Effector CD8-positive, alpha-beta T cell (primary cell): ENCODE results near the gene PIGB.
"Not testable (repeated sequence)": the region's sequence is repeated elsewhere in the genome, so short reads cannot be mapped to it uniquely, and the experiment has no call there.

Experiments used
- DNase-seq: peaks from one replicate; lab custom pipeline; 2025; lab: John Stamatoyannopoulos, UW

The PIGB gene

GRCh38 chr15:55297315-55297714 lies 21.7 kb upstream of the PIGB start:
- DNase-seq, result no peak

- DNase-seq, result not testable (repeated sequence)
These were observed 16.2 kb upstream of the PIGB start for GRCh38 chr15:55302801-55303200.

GRCh38 chr15:55319537-55320237 lies 665 bp downstream of the PIGB start:
- DNase-seq, result no peak

GRCh38 chr15:55320238-55320550 lies 1.2 kb downstream of the PIGB start:
- no peak for DNase-seq

GRCh38 chr15:55320963-55321362 lies 1.9 kb downstream of the PIGB start:
- no peak for DNase-seq

- no peak for DNase-seq
These were observed 3.4 kb downstream of the PIGB start for GRCh38 chr15:55322467-55322866.

GRCh38 chr15:55327387-55327786 lies 8.4 kb downstream of the PIGB start:
- no peak for DNase-seq

- DNase-seq, result no peak
These were observed 15.3 kb downstream of the PIGB start for GRCh38 chr15:55334371-55334770.

- DNase-seq, result no peak
These were observed 16.0 kb downstream of the PIGB start for GRCh38 chr15:55334997-55335396.

GRCh38 chr15:55337160-55337559 lies 18.1 kb downstream of the PIGB start:
- DNase-seq, result no peak

GRCh38 chr15:55343168-55343567 lies 24.1 kb downstream of the PIGB start:
- DNase-seq, result no peak

- DNase-seq, result no peak
These were observed 25.2 kb downstream of the PIGB start for GRCh38 chr15:55344206-55344605.

- no peak for DNase-seq
These were observed 29.3 kb downstream of the PIGB start for GRCh38 chr15:55348281-55348778.

- no peak for DNase-seq
These were observed 30.3 kb downstream of the PIGB start for GRCh38 chr15:55349282-55349681.

GRCh38 chr15:55353025-55353424 lies 34.0 kb downstream of the PIGB start:
- DNase-seq, result no peak

- no peak for DNase-seq
These were observed 38.1 kb downstream of the PIGB start for GRCh38 chr15:55356985-55357585.

GRCh38 chr15:55357774-55358173 lies 38.8 kb downstream of the PIGB start:
- DNase-seq, result no peak

GRCh38 chr15:55358471-55358870 lies 39.4 kb downstream of the PIGB start:
- DNase-seq, result no peak

- DNase-seq, result no peak
These were observed 41.2 kb downstream of the PIGB start for GRCh38 chr15:55360256-55360655.

GRCh38 chr15:55361048-55361447 lies 42.0 kb downstream of the PIGB start:
- no peak for DNase-seq

GRCh38 chr15:55362641-55363040 lies 43.6 kb downstream of the PIGB start:
- no peak for DNase-seq

GRCh38 chr15:55366981-55367380 lies 48.0 kb downstream of the PIGB start:
- no peak for DNase-seq

- no peak for DNase-seq
These were observed 53.8 kb downstream of the PIGB start for GRCh38 chr15:55372701-55373440.
